NT2/D1 (cell line): ENCODE data around the gene MYRF.

Experiments used
- DNase-seq: peaks from one replicate; pipeline ENCODE4 v3.0.0-alpha.2; 2011; ENCODE audit warnings: low read depth, low spot score
- H3K27me3 ChIP-seq: 2 replicates; pipeline ENCODE4 v1.6.0; 2011; ENCODE audit warnings: mild to moderate bottlenecking; ENCODE audit not compliant: insufficient read length, insufficient read depth
- H3K36me3 ChIP-seq: 2 replicates; pipeline ENCODE4 v1.6.1; 2011; ENCODE audit warnings: mild to moderate bottlenecking, low read length, mixed read lengths; ENCODE audit not compliant: insufficient read depth, insufficient read length
- H3K4me1 ChIP-seq: 2 replicates; pipeline ENCODE4 v1.5.1; 2011; ENCODE audit not compliant: insufficient read depth, insufficient read length
- H3K4me3 ChIP-seq: 2 replicates; pipeline ENCODE4 v1.5.1; 2011; ENCODE audit warnings: low read depth; ENCODE audit not compliant: insufficient read length
- H3K9ac ChIP-seq: 2 replicates; pipeline ENCODE4 v1.6.0; 2011; ENCODE audit warnings: low read depth; ENCODE audit not compliant: insufficient read length
- H3K9me3 ChIP-seq: 2 replicates; pipeline ENCODE4 v1.5.1; 2011; ENCODE audit warnings: mild to moderate bottlenecking, low read length; ENCODE audit not compliant: insufficient read depth
- SUZ12 ChIP-seq: IDR thresholded peaks from 2 replicates; pipeline ENCODE4 v1.6.1; 2011; ENCODE audit not compliant: insufficient read length, insufficient read depth; ENCODE audit errors: extremely low read depth
- YY1 ChIP-seq: IDR thresholded peaks from 2 replicates; pipeline ENCODE4 v1.6.1; 2011; ENCODE audit not compliant: insufficient read length, insufficient read depth
- ZNF274 ChIP-seq: IDR thresholded peaks from 2 replicates; pipeline ENCODE4 v1.6.1; 2011; ENCODE audit warnings: mild to moderate bottlenecking, low read depth, low read length

The MYRF gene

DNA sequence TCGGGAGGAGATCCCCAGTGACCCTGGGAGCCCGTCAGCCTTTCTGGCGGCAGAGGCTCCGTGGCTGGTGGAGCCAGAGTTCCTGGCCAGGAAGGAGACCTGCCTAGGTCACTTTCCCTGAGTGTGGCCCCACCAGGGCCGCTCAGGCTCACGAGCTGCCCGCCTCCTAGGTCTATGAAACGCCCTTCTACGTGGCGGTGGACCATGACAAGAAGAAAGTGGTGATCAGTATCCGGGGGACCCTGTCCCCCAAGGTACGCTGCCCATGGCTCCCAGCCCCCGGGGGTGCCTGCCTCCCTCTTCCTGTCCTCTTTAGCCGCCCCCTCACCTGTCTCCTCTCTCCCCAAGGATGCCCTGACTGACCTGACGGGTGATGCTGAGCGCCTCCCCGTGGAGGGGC, 17.0 kb upstream of the MYRF start:
- TF ChIP-seq SUZ12 (no peak), ZNF274 (no peak), YY1 (no peak)
- H3K4me1 ChIP-seq: peaks cover 14% of the 10 kb centered on the region
- H3K27me3 ChIP-seq: no peaks in the 10 kb centered on the region
- peaks cover 94% of the 10 kb centered on the region for H3K36me3 ChIP-seq
- no peak for DNase-seq
- no peak overlapping the region for H3K4me3 ChIP-seq
- no peak overlapping the region for H3K9ac ChIP-seq
- H3K9me3 ChIP-seq: no peaks in the 10 kb centered on the region

- no peaks in the 10 kb centered on the region for H3K27me3 ChIP-seq
- no peak overlapping the region for H3K9ac ChIP-seq
- peaks cover 95% of the 10 kb centered on the region for H3K36me3 ChIP-seq
- no peak overlapping the region for H3K4me3 ChIP-seq
- peaks cover 12% of the 10 kb centered on the region for H3K4me1 ChIP-seq
- TF ChIP-seq YY1: no peak
- TF ChIP-seq ZNF274: no peak
- TF ChIP-seq SUZ12: no peak
- no peak for DNase-seq
- no peaks in the 10 kb centered on the region for H3K9me3 ChIP-seq
These were observed 16.1 kb upstream of the MYRF start for GRCh38 chr11:61736310-61736709.

GRCh38 chr11:61737131-61737530, 15.3 kb upstream of the MYRF start:
- DNase-seq: no peak
- peaks cover 93% of the 10 kb centered on the region for H3K36me3 ChIP-seq
- TF ChIP-seq SUZ12 (no peak), YY1 (no peak), ZNF274 (no peak)

DNA sequence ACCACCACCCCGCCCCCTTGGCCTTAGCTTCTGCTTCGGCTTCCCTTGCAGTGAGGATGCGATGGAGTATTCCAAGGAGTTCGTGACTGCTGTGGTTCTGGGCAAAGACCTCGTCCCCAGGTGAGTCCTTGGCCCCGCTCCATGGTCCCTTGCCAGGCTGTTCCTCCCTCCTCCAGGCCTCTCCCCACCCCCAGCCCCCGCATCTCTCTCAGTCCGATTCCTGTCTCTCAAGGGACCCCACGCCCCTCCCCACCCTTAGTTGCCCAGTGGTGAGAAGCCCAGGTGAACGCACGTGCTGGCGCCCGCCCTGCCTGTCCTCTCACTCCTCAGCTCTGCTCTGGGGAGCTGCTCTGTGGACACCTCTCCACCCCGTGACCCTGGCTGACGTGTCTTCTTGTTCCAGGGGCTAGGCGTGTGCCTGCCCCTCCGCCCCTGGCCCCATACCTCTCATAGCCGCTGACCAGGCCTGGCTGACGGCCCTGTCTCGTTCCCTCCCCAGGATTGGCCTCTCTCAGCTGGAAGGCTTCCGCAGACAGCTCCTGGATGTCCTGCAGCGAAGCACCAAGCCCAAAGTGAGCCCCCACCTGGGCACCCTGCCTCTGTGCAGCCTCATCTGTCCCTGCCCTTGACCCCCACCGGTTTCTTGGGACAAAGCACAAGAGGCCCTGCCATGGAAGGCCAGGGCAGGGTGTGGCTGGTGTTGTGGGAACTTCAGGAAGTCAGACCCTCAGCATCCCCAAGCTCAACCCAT, 14.6 kb upstream of the MYRF start:
- Histone ChIP-seq H3K27me3 (no peaks in the 10 kb centered on the region), H3K36me3 (peaks cover 91% of the 10 kb centered on the region), H3K4me1 (peaks cover 13% of the 10 kb centered on the region), H3K9ac (peak overlapping the region; percentile 6), H3K4me3 (no peak overlapping the region), H3K9me3 (no peaks in the 10 kb centered on the region)
- no peak for DNase-seq
- TF ChIP-seq YY1 (no peak), SUZ12 (no peak), ZNF274 (no peak)

More at GRCh38 chr11:61737131-61737530, 15.3 kb upstream of the MYRF start:
- H3K4me3 ChIP-seq: no peak overlapping the region
- no peaks in the 10 kb centered on the region for H3K27me3 ChIP-seq
- no peaks in the 10 kb centered on the region for H3K9me3 ChIP-seq
- peaks cover 11% of the 10 kb centered on the region for H3K4me1 ChIP-seq
- H3K9ac ChIP-seq: peak overlapping the region; percentile 5

- DNase-seq: no peak
- H3K27me3 ChIP-seq: no peaks in the 10 kb centered on the region
- no peak for TF ChIP-seq SUZ12
- no peak for TF ChIP-seq YY1
- no peak for TF ChIP-seq ZNF274
These were observed 13.7 kb upstream of the MYRF start for GRCh38 chr11:61738776-61739175.

DNA sequence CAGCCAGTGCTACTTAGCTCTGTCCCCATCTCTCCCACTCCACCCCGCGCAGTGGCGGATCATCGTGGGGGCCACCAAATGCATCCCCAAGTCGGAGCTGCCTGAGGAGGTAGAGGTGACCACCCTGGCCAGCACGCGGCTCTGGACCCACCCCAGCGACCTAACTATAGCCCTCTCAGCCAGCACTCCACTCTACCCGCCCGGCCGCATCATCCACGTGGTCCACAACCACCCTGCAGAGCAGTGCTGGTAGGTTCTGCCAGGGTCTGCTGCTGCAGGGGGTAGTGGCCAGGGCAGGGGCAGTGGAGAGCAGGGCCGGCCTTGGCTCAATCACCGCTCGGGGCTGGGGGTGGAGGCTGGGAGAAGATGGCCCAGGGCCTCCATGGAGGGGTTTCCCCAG, 13.0 kb upstream of the MYRF start:
- H3K27me3 ChIP-seq: no peaks in the 10 kb centered on the region
- TF ChIP-seq SUZ12: no peak
- no peak for TF ChIP-seq YY1
- no peak for TF ChIP-seq ZNF274
- no peak overlapping the region for H3K4me3 ChIP-seq
- peaks cover 7% of the 10 kb centered on the region for H3K4me1 ChIP-seq
- H3K36me3 ChIP-seq: peaks cover 90% of the 10 kb centered on the region
- no peak for DNase-seq
- no peaks in the 10 kb centered on the region for H3K9me3 ChIP-seq
- no peak overlapping the region for H3K9ac ChIP-seq

More at GRCh38 chr11:61738776-61739175, 13.7 kb upstream of the MYRF start:
- H3K4me1 ChIP-seq: peaks cover 8% of the 10 kb centered on the region
- no peak overlapping the region for H3K9ac ChIP-seq
- no peaks in the 10 kb centered on the region for H3K9me3 ChIP-seq
- peaks cover 91% of the 10 kb centered on the region for H3K36me3 ChIP-seq
- no peak overlapping the region for H3K4me3 ChIP-seq

GRCh38 chr11:61739966-61740365, 12.5 kb upstream of the MYRF start:
- Histone ChIP-seq H3K4me3 (no peak overlapping the region), H3K9me3 (no peaks in the 10 kb centered on the region), H3K4me1 (peaks cover 11% of the 10 kb centered on the region), H3K36me3 (peaks cover 90% of the 10 kb centered on the region), H3K27me3 (no peaks in the 10 kb centered on the region), H3K9ac (no peak overlapping the region)
- TF ChIP-seq YY1: no peak
- no peak for TF ChIP-seq SUZ12
- no peak for TF ChIP-seq ZNF274
- DNase-seq: no peak

DNA sequence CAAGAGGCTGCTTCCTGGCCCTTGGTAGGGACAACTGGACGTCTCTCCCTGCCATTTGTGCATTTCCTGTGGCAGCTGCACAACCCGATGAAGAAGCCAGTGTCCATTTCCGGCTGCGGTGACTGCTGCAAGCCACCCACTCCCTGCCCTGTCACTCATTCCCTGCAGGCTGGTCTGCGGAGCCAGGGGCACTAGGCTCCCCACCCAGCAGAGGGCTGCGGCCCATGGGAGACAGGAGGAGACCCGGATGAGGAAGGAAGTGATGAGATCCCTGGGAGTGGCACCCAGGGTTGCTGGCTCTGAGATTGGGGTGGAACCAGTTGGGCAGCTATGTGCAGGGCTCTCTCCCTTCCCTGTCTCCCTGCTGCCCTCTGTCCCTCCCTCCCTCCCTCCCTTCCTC, 10.0 kb upstream of the MYRF start:
- Histone ChIP-seq H3K36me3 (peaks cover 68% of the 10 kb centered on the region), H3K4me1 (peaks cover 26% of the 10 kb centered on the region), H3K9me3 (no peaks in the 10 kb centered on the region), H3K4me3 (no peak overlapping the region), H3K27me3 (no peaks in the 10 kb centered on the region), H3K9ac (no peak overlapping the region)
- TF ChIP-seq YY1: no peak
- TF ChIP-seq SUZ12: no peak
- TF ChIP-seq ZNF274: no peak
- no peak for DNase-seq
